HG03460 (cell line): ENCODE data around the gene TMCC2.

ENCODE experiments used
- ATAC-seq: cut with Tn5 transposase; IDR thresholded peaks from one replicate; pipeline ENCODE4 v1.9.1; 2021; ENCODE audit not compliant: unreplicated experiment

TMCC2 gene

GRCh38 chr1:205259324-205259832 is 31.6 kb downstream of the TMCC2 start:
- no peak for ATAC-seq

GRCh38 chr1:205259998-205260397 is 32.3 kb downstream of the TMCC2 start:
- no peak for ATAC-seq

- no peak for ATAC-seq
These were observed 33.4 kb downstream of the TMCC2 start for GRCh38 chr1:205260948-205261732.

DNA sequence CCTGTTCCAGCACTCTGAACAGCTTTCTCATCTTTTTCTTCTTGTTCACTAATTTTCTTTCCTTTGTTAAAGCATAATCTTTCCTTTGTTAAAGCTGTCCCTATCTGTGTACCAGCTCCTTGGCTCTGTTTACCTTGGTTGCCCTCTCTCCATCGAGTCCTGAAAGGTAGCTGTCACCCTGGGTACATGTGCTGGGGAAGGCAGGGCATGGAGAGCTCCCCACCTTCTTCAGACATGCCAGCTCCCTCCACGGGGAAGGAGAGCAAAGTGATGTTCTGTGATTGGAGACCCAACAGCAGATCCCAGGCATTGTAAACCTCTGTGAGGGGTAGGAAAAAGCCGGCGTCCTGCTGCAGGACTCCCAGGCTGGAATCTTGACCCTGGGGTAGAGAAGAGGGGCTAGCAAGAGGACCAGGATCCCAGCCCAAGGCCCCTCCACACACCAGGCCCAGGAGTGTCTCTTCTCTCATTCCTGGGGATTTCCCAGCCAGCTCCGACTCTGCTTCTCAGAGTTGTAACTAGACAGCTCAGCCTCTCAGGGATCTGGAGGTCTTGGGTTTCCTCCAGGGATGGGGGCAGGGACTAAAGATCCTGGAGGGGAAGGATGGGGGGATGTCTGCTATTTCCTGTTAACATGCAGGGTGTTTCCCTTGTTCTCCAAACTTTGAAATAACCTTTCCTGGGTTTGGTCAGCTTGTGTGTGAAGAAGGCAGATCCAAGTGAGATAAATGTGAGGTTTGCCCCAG is 34.4 kb downstream of the TMCC2 start:
- no peak for ATAC-seq

DNA sequence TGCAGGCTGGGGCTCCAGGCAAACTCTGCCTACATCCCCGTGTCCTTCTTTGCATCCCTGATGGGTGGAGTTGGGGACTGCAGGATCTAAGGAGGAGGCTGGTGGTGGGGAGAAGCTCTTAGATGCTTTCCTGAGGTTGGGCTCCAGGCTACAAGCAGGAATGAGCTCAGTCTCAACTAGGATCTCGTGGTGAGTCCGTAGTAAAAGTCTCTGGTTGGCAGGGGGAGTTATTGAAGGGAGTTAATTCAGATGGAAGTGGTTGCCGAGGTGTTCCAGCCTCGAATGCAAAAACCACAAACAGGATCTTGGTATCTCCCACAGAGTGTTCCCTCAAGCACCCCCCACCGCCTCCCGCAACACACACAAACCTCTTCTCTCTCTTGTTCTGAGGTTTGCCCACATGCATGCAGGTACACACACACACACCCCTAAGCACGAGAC is 35.0 kb downstream of the TMCC2 start:
- ATAC-seq: no peak

GRCh38 chr1:205263580-205264190 is 35.9 kb downstream of the TMCC2 start:
- no peak for ATAC-seq

GRCh38 chr1:205266611-205267305 is 39.0 kb downstream of the TMCC2 start:
- ATAC-seq: no peak

GRCh38 chr1:205267306-205267902 is 39.7 kb downstream of the TMCC2 start:
- ATAC-seq: no peak

DNA sequence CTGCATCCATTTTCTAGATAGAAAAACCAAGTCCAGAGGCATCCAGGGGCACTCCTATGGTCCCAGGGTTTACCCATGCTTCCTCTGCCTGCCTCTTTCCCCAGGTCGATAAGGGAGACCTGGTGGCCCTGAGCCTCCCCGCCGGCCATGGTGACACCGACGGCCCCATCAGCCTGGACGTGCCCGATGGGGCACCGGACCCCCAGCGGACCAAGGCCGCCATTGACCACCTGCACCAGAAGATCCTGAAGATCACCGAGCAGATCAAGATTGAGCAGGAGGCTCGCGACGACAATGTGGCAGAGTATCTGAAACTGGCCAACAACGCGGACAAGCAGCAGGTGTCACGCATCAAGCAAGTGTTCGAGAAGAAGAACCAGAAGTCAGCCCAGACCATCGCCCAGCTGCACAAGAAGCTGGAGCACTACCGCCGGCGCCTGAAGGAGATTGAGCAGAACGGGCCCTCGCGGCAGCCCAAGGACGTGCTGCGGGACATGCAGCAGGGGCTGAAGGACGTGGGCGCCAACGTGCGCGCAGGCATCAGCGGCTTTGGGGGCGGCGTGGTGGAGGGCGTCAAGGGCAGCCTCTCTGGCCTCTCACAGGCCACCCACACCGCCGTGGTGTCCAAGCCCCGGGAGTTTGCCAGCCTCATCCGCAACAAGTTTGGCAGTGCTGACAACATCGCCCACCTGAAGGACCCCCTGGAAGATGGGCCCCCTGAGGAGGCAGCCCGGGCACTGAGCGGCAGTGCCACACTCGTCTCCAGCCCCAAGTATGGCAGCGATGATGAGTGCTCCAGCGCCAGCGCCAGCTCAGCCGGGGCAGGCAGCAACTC is 41.3 kb downstream of the TMCC2 start:
- no peak for ATAC-seq

DNA sequence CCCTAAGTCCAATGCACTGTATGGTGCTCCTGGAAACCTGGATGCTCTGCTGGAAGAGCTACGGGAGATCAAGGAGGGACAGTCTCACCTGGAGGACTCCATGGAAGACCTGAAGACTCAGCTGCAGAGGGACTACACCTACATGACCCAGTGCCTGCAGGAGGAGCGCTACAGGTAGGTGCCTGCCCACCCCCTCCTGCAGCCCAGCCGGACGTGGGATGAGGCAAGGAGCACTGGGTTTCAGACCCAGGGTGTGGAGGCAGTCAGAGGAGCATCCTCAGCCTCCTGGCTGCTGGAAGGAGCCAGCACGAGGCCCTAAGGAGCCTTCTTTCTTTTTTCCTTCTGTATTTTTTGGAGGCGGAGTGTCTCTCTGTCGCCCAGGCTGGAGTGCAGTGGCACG is 42.0 kb downstream of the TMCC2 start:
- ATAC-seq: no peak

- no peak for ATAC-seq
These were observed 42.5 kb downstream of the TMCC2 start for GRCh38 chr1:205270271-205270670.

DNA sequence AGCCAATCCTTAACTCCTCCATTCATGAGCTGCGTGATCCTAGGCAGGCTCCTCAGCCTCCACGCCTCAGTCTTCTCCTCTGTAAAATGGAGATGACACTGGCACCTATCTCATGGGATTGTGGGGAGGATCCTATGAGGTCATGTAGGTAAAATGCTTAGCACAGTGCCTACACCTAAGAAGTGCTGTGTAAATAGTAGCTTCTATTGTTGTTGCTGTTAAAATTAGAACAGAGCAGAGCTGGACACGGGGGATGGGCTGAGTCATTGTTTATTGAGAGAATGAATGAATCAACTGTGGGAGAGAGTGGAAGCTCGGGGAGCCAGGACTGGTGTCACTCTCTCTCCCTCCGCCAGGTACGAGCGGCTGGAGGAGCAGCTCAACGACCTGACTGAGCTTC is 43.0 kb downstream of the TMCC2 start:
- no peak for ATAC-seq

- ATAC-seq: no peak
These were observed 43.5 kb downstream of the TMCC2 start for GRCh38 chr1:205271277-205271676.

DNA sequence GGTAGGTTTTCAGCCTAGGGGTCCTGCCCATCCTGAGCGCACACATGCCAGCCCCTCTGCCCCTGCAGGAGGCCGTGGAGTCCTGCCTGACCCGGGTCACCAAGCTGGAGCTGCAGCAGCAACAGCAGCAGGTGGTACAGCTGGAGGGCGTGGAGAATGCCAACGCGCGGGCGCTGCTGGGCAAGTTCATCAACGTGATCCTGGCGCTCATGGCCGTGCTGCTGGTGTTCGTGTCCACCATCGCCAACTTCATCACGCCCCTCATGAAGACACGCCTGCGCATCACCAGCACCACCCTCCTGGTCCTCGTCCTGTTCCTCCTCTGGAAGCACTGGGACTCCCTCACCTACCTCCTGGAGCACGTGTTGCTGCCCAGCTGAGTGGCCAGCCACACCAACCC is 44.0 kb downstream of the TMCC2 start:
- no peak for ATAC-seq

GRCh38 chr1:205272536-205272935 is 44.8 kb downstream of the TMCC2 start:
- no peak for ATAC-seq

DNA sequence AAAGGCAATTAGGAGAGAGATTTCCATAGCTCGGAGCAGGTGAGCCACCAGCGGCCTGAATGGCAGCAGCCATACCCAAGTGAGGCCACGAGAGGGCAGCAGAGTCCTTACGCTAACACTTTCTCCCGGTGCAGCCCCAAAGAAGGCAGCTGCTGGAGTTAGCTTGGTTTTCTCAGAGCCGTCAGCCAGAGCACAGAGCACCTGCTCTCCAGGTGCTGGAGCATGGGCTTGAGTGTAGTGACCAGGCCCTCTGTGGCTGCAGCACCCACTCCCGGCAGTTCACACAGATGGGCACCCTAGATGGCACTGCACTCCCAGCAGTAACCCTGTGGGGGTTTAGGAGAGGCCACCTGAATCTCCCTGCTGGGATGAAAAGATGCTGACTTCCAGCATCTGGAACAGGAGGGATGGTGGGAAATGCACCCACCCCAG is 45.8 kb downstream of the TMCC2 start:
- peak; percentile 75 for ATAC-seq

DNA sequence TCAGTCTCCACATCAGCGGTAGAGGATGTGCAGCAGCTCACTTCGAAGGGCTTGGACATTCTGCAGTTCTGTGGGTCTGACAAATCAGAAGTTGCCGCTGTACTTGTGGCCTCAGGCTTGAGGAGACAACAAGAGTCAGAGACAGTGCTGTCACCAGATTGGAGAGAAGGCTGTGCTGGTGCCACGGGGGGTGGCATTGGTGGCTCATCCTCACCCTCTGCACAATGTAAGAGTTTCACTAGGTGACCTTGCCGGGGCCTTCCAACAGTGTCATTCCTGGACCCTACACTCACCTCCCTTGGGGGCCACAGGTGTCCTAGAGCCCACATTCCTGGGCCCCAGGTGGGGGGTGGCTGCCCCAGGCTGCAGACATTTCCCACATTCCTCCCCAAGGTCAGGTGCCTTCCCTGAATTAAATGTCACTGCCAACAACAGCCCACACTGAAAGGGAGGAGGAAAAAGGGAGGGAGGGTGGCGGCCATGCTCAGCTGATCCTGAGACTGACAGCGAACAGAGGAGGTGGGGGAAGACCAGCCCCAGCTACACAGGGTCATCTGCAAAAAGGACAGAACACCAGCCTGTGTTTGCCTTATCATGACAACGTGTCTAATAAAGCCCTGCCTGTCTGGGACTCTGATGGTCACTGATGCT is 46.4 kb downstream of the TMCC2 start:
- no peak for ATAC-seq

DNA sequence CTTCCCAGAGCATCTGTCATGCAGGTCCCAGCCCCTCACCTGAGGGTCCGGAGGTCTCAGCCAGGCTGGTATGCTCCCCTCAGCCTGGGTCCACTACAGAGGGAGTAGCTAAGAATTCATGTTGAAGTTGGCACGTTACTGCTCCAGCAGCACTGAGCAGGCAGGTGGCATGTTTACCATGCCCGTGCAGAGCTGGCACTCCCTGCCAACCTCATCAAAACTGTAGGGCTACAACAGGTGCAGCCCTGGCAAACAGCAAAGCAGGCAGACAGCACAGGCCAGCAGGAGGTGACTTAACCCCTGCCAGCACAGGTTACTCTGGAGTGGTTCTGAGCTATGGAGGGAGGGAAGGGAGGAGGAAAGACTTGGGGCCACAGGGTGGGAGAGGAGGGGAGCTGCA is 47.4 kb downstream of the TMCC2 start:
- ATAC-seq: no peak

DNA sequence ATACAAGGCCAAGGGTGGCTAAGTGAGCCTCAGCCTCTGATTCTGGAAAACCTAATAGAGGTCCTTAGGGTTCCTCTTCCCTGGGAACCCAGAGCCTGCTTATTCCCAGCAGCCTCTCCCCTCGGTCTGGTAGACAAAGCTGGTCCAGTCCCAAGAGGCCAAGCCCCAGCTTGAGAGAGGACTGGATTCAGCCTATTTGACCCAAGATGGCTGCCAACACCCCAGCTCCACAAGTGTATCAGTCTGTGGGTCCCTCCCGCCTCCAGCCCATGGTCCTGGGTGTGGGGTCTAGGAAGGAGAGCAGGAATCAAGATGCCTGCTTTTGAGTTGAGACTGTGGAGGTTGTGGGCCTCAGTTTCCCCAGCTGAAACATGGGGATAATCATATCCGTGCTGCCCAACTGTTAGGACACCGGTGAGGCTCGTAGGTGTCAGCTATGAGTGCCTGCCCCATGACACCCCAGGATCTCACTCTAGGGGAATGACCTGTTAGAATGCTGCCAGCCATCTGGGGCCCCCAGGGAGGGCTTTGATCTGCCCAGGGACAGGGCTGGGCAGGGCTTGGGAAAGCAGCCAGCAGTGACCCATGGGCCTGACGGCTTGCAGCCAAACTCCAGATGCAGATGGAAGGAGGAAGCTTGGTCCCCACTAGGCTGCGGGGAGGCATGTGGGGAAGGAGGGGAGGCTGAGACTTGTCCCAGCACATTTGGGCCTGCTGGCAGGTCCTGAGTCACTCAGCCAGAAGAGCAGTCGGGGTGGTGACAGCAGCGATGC is 48.4 kb downstream of the TMCC2 start:
- ATAC-seq: no peak
